ENCODE data around the gene FBXL16. TPM values are rescaled to one million over a fixed set of nuclear protein-coding genes. Genes with fewer than 3 reads are reported as not detected.

Gene FBXL16
- total and polyA plus RNA-seq, 3 donors from 2014 or later, result 15.8 to 23.4 (median 16.1) TPM

- Histone ChIP-seq H3K27me3 (no peaks in the 10 kb centered on the region), H3K36me3 (ENCODE audit: low read depth, missing control alignments) (no peaks in the 10 kb centered on the region), H3K9me3 (no peaks in the 10 kb centered on the region), H3K27ac (no peak overlapping the region), H3K4me3 (no peak overlapping the region), H3K4me1 (peaks cover 30% of the 10 kb centered on the region)
- WGBS, 2 donors, result 88 to 94% methylated on average over 6 of the region's 6 CpGs
- TF ChIP-seq, protein P1, sequence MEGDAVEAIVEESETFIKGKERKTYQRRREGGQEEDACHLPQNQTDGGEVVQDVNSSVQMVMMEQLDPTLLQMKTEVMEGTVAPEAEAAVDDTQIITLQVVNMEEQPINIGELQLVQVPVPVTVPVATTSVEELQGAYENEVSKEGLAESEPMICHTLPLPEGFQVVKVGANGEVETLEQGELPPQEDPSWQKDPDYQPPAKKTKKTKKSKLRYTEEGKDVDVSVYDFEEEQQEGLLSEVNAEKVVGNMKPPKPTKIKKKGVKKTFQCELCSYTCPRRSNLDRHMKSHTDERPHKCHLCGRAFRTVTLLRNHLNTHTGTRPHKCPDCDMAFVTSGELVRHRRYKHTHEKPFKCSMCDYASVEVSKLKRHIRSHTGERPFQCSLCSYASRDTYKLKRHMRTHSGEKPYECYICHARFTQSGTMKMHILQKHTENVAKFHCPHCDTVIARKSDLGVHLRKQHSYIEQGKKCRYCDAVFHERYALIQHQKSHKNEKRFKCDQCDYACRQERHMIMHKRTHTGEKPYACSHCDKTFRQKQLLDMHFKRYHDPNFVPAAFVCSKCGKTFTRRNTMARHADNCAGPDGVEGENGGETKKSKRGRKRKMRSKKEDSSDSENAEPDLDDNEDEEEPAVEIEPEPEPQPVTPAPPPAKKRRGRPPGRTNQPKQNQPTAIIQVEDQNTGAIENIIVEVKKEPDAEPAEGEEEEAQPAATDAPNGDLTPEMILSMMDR (IDR thresholded peaks at IDR 0.05), result no peak
- TF ChIP-seq POLR2A (IDR thresholded peaks at IDR 0.05), result no peak
- DNase-seq, result no peak
- intact Hi-C loops (cut with DNase I; ENCODE audit: low total_unique reads), result no loop called here
These were observed 13.3 kb upstream of the FBXL16 start for GRCh38 chr16:718922-719321.

DNA sequence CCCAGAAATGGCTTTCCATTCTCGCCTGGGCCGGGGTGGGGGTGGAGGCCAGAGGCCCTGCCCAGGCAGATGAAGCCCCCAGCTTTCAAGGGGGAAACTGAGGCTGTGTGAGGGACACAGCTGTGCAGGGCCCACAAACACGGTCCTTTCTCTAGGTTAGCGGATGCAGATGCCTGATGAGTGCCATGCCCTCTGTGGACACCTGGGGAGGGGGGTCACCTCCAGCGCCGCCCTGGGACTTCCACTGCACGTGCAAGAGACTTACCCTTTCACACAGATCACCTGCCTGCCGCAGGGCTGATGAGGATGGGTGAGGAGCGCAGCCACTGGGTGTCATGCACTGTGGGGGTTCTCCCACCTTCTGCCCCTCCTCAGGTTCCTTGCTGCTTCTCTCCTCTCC lies 12.8 kb upstream of the FBXL16 start:
- H3K4me3 ChIP-seq, result no peak overlapping the region
- 88 to 93% methylated on average over 5 to 9 of the region's 9 CpGs for WGBS, 2 donors
- H3K27me3 ChIP-seq, result no peaks in the 10 kb centered on the region
- intact Hi-C loops (cut with DNase I; ENCODE audit: low total_unique reads), result no loop called here
- no peaks in the 10 kb centered on the region for H3K36me3 ChIP-seq (ENCODE audit: low read depth, missing control alignments)
- no peak for DNase-seq
- peaks cover 30% of the 10 kb centered on the region for H3K4me1 ChIP-seq
- TF ChIP-seq, protein P1 (IDR thresholded peaks at IDR 0.05), result no peak
- no peak for TF ChIP-seq POLR2A (IDR thresholded peaks at IDR 0.05)
- H3K27ac ChIP-seq, result no peak overlapping the region
- H3K9me3 ChIP-seq, result no peaks in the 10 kb centered on the region

- Histone ChIP-seq H3K9me3 (no peaks in the 10 kb centered on the region), H3K36me3 (ENCODE audit: low read depth, missing control alignments) (no peaks in the 10 kb centered on the region), H3K4me3 (no peak overlapping the region), H3K27me3 (no peaks in the 10 kb centered on the region), H3K27ac (no peak overlapping the region), H3K4me1 (peaks cover 30% of the 10 kb centered on the region)
- TF ChIP-seq, protein P1 (IDR thresholded peaks at IDR 0.05), result no peak
- no peak for TF ChIP-seq POLR2A (IDR thresholded peaks at IDR 0.05)
- no peak for DNase-seq
- intact Hi-C loops (cut with DNase I; ENCODE audit: low total_unique reads), result no loop called here
- WGBS, 2 donors, result 83% methylated on average over 14 to 32 of the region's 32 CpGs
These were observed 12.0 kb upstream of the FBXL16 start for GRCh38 chr16:717450-718245.

GRCh38 chr16:716768-717325 lies 11.2 kb upstream of the FBXL16 start:
- Histone ChIP-seq H3K4me1 (peaks cover 29% of the 10 kb centered on the region), H3K27ac (no peak overlapping the region), H3K27me3 (no peaks in the 10 kb centered on the region), H3K36me3 (ENCODE audit: low read depth, missing control alignments) (no peaks in the 10 kb centered on the region), H3K9me3 (no peaks in the 10 kb centered on the region), H3K4me3 (no peak overlapping the region)
- whole genome bisulfite sequencing, 2 donors, result 90 to 97% methylated on average over 11 to 29 of the region's 29 CpGs
- TF ChIP-seq POLR2A (IDR thresholded peaks at IDR 0.05), result no peak
- TF ChIP-seq, protein P1 (IDR thresholded peaks at IDR 0.05), result no peak
- DNase-seq, result no peak
- intact Hi-C loops (cut with DNase I; ENCODE audit: low total_unique reads), result no loop called here
